Common myeloid progenitor, CD34-positive (primary cell): ENCODE data around the gene HYOU1.
"Not testable (repeated sequence)": the region's sequence is repeated elsewhere in the genome, so short reads cannot be mapped to it uniquely, and the experiment has no call there.

Experiments used
- CTCF ChIA-PET: fragments of 350-600 bp; sonication (Branson Sonifier 250); formaldehyde crosslinking; loops from one replicate; lab custom pipeline; 2021; ENCODE audit warnings: antibody characterized with exemption; lab: Charles Lee
- POLR2A ChIA-PET: fragments of 350-600 bp; sonication (Branson Sonifier 250); formaldehyde crosslinking; loops from one replicate; lab custom pipeline; 2021; ENCODE audit warnings: antibody characterized with exemption; lab: Charles Lee
- DNase-seq, 3 donors: peaks; one replicate each; pipeline versions ENCODE4 v3.0.0 to v3.0.0-alpha.2; 2013
- H3K27ac ChIP-seq, 2 experiments: 1 replicate in 1 of 2; 2 replicates in 1 of 2; pipeline ENCODE4 v1.7.0; 2013; ENCODE audit warnings: inconsistent platforms in 2 of 2, low read length in 2 of 2, mild to moderate bottlenecking in 2 of 2, low read depth in 1 of 2, moderate library complexity in 1 of 2; ENCODE audit not compliant: severe bottlenecking in 2 of 2, insufficient read depth in 1 of 2, poor library complexity in 1 of 2
- H3K27me3 ChIP-seq, 5 experiments: replicated peaks in 2 of 5; 1 replicate in 3 of 5; 2 replicates in 2 of 5; pipeline versions ENCODE4 v1.6.1 to v1.7.0; 2013; ENCODE audit warnings: low read length in 4 of 5, mild to moderate bottlenecking in 2 of 5, moderate library complexity in 2 of 5, inconsistent platforms in 1 of 5; ENCODE audit not compliant: insufficient read depth in 5 of 5, control insufficient read depth in 4 of 5
- H3K36me3 ChIP-seq, 4 experiments: 1 replicate in 2 of 4; 2 replicates in 2 of 4; pipeline versions ENCODE4 v1.6.1 to v1.7.0; 2013; ENCODE audit warnings: low read length in 3 of 4, control low read depth in 1 of 4, mild to moderate bottlenecking in 1 of 4; ENCODE audit not compliant: control insufficient read depth in 4 of 4, insufficient read depth in 4 of 4
- H3K4me1 ChIP-seq, 4 experiments: 1 replicate in 3 of 4; 2 replicates in 1 of 4; pipeline versions ENCODE4 v1.6.1 to v1.7.1; 2013; ENCODE audit warnings: low read length in 3 of 4, mild to moderate bottlenecking in 3 of 4, control low read depth in 1 of 4, inconsistent platforms in 1 of 4, moderate library complexity in 1 of 4; ENCODE audit not compliant: control insufficient read depth in 4 of 4, insufficient read depth in 4 of 4; ENCODE audit errors: control extremely low read depth in 1 of 4
- H3K4me3 ChIP-seq, 7 experiments: 1 replicate in 4 of 7; 2 replicates in 3 of 7; pipeline versions ENCODE4 v1.5.1 to v1.7.0; 2013; ENCODE audit warnings: mild to moderate bottlenecking in 7 of 7, low read length in 6 of 7, moderate library complexity in 6 of 7, inconsistent platforms in 2 of 7, low read depth in 2 of 7, control low read depth in 1 of 7; ENCODE audit not compliant: insufficient read depth in 4 of 7, control insufficient read depth in 1 of 7; ENCODE audit errors: extremely low read depth in 1 of 7
- H3K9me3 ChIP-seq, 5 experiments: 1 replicate in 4 of 5; 2 replicates in 1 of 5; pipeline versions ENCODE4 v1.6.1 to v1.7.1; 2013; ENCODE audit warnings: low read length in 4 of 5, mild to moderate bottlenecking in 2 of 5, inconsistent platforms in 1 of 5, low read depth in 1 of 5, moderate library complexity in 1 of 5; ENCODE audit not compliant: control insufficient read depth in 4 of 5, insufficient read depth in 2 of 5; ENCODE audit errors: control extremely low read depth in 1 of 5
- WGBS: methylation state at CpG from one replicate; pipeline ENCODE4 v1.1.5; 2013; ENCODE audit not compliant: insufficient coverage; 5-methylcytosine and 5-hydroxymethylcytosine counted together

Gene HYOU1

GRCh38 chr11:119047205-119047604, 9.8 kb downstream of the HYOU1 start:
- 97% methylated on average over 6 of the region's 6 CpGs for WGBS
- CTCF ChIA-PET = interaction anchor here (1.2 to 3.9 kb wide), 5 partner anchors 9 to 23 kb away, joined by 3 to 19 read pairs (median 4); partner anchors contain the start of gene SLC37A4
- peaks cover 9 to 73% (median 57%) of the 10 kb centered on the region in 4 experiments for H3K36me3 ChIP-seq
- POLR2A ChIA-PET = interaction anchor here (0.6 to 2.2 kb wide), 2 partner anchors 10 to 45 kb away, joined by 3 to 13 read pairs; partner anchors contain the start of gene HYOU1
- no peaks in the 10 kb centered on the region for H3K27me3 ChIP-seq
- no peaks in the 10 kb centered on the region for H3K9me3 ChIP-seq
- H3K27ac ChIP-seq = no peak overlapping the region
- no peak overlapping the region for H3K4me3 ChIP-seq
- no peak for DNase-seq
- no peaks in the 10 kb centered on the region for H3K4me1 ChIP-seq

- WGBS = 100% methylated on average over 4 of the region's 6 CpGs
- DNase-seq = no peak
- Histone ChIP-seq H3K4me1 (no peaks in the 10 kb centered on the region), H3K27ac (no peak overlapping the region), H3K27me3 (no peaks in the 10 kb centered on the region), H3K36me3 (peaks cover 9 to 66% (median 50%) of the 10 kb centered on the region in 4 experiments), H3K4me3 (no peak overlapping the region), H3K9me3 (no peaks in the 10 kb centered on the region)
- ChIA-PET CTCF (interaction anchor here (1.3 to 4.8 kb wide), 4 partner anchors 8 to 16 kb away, joined by 3 to 36 read pairs (median 12); partner anchors contain the start of genes HYOU1 and SLC37A4), POLR2A (interaction anchor here (0.6 to 2.2 kb wide), 2 partner anchors 11 to 44 kb away, joined by 3 to 13 read pairs; partner anchors contain the start of gene HYOU1)
These were observed 10.5 kb downstream of the HYOU1 start for GRCh38 chr11:119046489-119046888.

- CTCF ChIA-PET = interaction anchor here (1.0 to 4.8 kb wide), 5 partner anchors 10 to 22 kb away, joined by 3 to 36 read pairs (median 6); partner anchors contain the start of genes HYOU1 and SLC37A4
- DNase-seq = no peak
- H3K4me3 ChIP-seq = no peak overlapping the region
- H3K27ac ChIP-seq = no peak overlapping the region
- POLR2A ChIA-PET = interaction anchor here (1.2 kb wide), 1 partner anchor 10 kb away, joined by 4 read pairs; no protein-coding TSS in a partner anchor
- no peaks in the 10 kb centered on the region for H3K27me3 ChIP-seq
- peaks cover 9 to 51% (median 40%) of the 10 kb centered on the region in 4 experiments for H3K36me3 ChIP-seq
- no peaks in the 10 kb centered on the region for H3K9me3 ChIP-seq
- no peaks in the 10 kb centered on the region for H3K4me1 ChIP-seq
- WGBS = 91% methylated on average over 5 of the region's 6 CpGs
These were observed 12.3 kb downstream of the HYOU1 start for GRCh38 chr11:119044708-119045107.

- ChIA-PET CTCF (interaction anchor here (1.2 to 4.8 kb wide), 4 partner anchors 10 to 31 kb away, joined by 3 to 36 read pairs (median 6); partner anchors contain the start of genes HYOU1 and SLC37A4), POLR2A (interaction anchor here (2.0 kb wide), 1 partner anchor 12 kb away, joined by 15 read pairs; no protein-coding TSS in a partner anchor)
- Histone ChIP-seq H3K4me1 (no peaks in the 10 kb centered on the region), H3K27ac (no peak overlapping the region), H3K27me3 (no peaks in the 10 kb centered on the region), H3K9me3 (no peaks in the 10 kb centered on the region), H3K4me3 (no peak overlapping the region), H3K36me3 (peaks cover 6 to 34% (median 23%) of the 10 kb centered on the region in 4 experiments)
- DNase-seq = no peak
- 96% methylated on average over 7 of the region's 9 CpGs for WGBS
These were observed 14.1 kb downstream of the HYOU1 start for GRCh38 chr11:119042927-119043326.

GRCh38 chr11:119041821-119042514, 15.0 kb downstream of the HYOU1 start:
- Histone ChIP-seq H3K4me3 (no peak overlapping the region), H3K27me3 (no peaks in the 10 kb centered on the region), H3K4me1 (no peaks in the 10 kb centered on the region), H3K27ac (no peak overlapping the region), H3K36me3 (peaks cover 2 to 25% (median 17%) of the 10 kb centered on the region in 4 experiments), H3K9me3 (no peaks in the 10 kb centered on the region)
- 87% methylated on average over 3 of the region's 4 CpGs for WGBS
- ChIA-PET POLR2A (interaction anchor here (2.0 kb wide), 1 partner anchor 13 kb away, joined by 15 read pairs; no protein-coding TSS in a partner anchor), CTCF (interaction anchor here (1.2 to 4.8 kb wide), 5 partner anchors 8 to 32 kb away, joined by 3 to 36 read pairs (median 7); partner anchors contain the start of gene HYOU1)
- no peak for DNase-seq

- H3K27me3 ChIP-seq, H3K9me3 ChIP-seq, H3K4me3 ChIP-seq, DNase-seq, H3K4me1 ChIP-seq, POLR2A ChIA-PET, H3K36me3 ChIP-seq, H3K27ac ChIP-seq: not testable (repeated sequence)
- CTCF ChIA-PET = interaction anchor here (0.9 to 1.6 kb wide), 3 partner anchors 12 to 16 kb away, joined by 3 to 7 read pairs (median 7); no protein-coding TSS in a partner anchor
- 0% methylated on average over 1 of the region's 11 CpGs for WGBS
These were observed 17.5 kb downstream of the HYOU1 start for GRCh38 chr11:119039471-119039870.
